ENCODE measurements around the gene FTO.

GRCh38 chr16:53908731-53909130 is 204.8 kb downstream of the FTO start:
- no peak for TF ChIP-seq EZH2 (IDR thresholded peaks at IDR 0.05)
- TF ChIP-seq POLR2AphosphoS5 (IDR thresholded peaks at IDR 0.05; ENCODE audit: borderline replicate concordance, low read depth, low read length), result no peak

All from SK-N-MC (cell line).